HFF-Myc (cell line): ENCODE data around the gene CCDC24.

Experiments used
- DNase-seq: peaks from one replicate; pipeline ENCODE4 v3.0.0-alpha.2; 2011; ENCODE audit warnings: low read depth; ENCODE audit errors: extremely low read depth
- H3K4me3 ChIP-seq: replicated peaks from 2 replicates; pipeline ENCODE4 v1.5.1; 2011; ENCODE audit warnings: low read depth, mild to moderate bottlenecking, control low read depth, low read length
- TF ChIP-seq, protein P1 (sequence below): IDR thresholded peaks from 2 replicates; pipeline ENCODE4 v1.5.1; 2012; ENCODE audit warnings: mild to moderate bottlenecking, low read depth, low read length, control low read depth; ENCODE audit errors: missing control alignments

Gene CCDC24

DNA sequence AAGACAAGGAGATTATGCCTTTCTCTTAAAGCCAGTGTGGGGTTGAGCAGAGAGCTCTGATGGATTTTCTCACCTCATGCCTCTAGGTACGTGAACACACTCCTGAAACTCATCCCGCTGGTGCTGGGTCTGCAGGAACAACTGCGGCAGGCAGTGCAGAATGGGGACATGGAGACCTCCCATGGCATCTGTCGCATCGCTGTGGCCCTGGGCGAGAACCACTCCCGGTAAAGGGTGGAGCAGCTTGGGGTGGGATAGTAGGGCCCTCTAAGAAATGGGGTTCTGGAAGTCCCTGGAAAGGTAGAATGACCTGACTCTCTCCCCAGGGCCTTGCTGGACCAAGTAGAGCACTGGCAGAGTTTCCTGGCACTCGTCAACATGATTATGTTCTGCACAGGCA, 35.2 kb upstream of the CCDC24 start:
- TF ChIP-seq, protein P1, sequence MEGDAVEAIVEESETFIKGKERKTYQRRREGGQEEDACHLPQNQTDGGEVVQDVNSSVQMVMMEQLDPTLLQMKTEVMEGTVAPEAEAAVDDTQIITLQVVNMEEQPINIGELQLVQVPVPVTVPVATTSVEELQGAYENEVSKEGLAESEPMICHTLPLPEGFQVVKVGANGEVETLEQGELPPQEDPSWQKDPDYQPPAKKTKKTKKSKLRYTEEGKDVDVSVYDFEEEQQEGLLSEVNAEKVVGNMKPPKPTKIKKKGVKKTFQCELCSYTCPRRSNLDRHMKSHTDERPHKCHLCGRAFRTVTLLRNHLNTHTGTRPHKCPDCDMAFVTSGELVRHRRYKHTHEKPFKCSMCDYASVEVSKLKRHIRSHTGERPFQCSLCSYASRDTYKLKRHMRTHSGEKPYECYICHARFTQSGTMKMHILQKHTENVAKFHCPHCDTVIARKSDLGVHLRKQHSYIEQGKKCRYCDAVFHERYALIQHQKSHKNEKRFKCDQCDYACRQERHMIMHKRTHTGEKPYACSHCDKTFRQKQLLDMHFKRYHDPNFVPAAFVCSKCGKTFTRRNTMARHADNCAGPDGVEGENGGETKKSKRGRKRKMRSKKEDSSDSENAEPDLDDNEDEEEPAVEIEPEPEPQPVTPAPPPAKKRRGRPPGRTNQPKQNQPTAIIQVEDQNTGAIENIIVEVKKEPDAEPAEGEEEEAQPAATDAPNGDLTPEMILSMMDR = no peak
- DNase-seq = no peak

GRCh38 chr1:43957407-43958040, 33.9 kb upstream of the CCDC24 start:
- H3K4me3 ChIP-seq = no peak overlapping the region
- TF ChIP-seq, protein P1 = no peak
- DNase-seq = no peak

More for the DNA sequence above, 35.2 kb upstream of the CCDC24 start:
- H3K4me3 ChIP-seq = no peak overlapping the region

GRCh38 chr1:43958351-43959255, 32.8 kb upstream of the CCDC24 start:
- H3K4me3 ChIP-seq = no peak overlapping the region
- TF ChIP-seq, protein P1 = no peak
- DNase-seq = no peak

DNA sequence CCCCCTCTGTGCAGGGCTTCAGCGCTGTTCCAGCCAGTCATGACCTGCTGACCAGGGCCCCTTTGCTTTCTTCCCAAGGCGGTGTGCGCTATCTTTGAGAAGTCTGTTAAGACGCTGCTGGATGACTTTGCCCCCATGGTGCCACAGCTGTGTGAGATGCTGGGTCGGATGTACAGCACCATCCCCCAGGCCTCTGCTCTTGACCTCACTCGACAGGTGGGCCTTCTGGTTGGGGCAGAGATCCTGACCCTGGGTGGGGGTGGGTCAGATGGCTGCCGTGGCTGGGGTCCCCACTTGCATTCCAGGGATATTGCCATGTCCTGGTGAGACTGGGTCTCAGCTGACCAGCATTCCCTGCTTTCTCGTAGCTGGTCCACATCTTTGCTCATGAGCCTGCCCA, 30.6 kb upstream of the CCDC24 start:
- no peak overlapping the region for H3K4me3 ChIP-seq
- TF ChIP-seq, protein P1 = no peak
- no peak for DNase-seq

- H3K4me3 ChIP-seq = no peak overlapping the region
- DNase-seq = no peak
- TF ChIP-seq, protein P1 = no peak
Measured at GRCh38 chr1:43961692-43962091, 29.7 kb upstream of the CCDC24 start.

DNA sequence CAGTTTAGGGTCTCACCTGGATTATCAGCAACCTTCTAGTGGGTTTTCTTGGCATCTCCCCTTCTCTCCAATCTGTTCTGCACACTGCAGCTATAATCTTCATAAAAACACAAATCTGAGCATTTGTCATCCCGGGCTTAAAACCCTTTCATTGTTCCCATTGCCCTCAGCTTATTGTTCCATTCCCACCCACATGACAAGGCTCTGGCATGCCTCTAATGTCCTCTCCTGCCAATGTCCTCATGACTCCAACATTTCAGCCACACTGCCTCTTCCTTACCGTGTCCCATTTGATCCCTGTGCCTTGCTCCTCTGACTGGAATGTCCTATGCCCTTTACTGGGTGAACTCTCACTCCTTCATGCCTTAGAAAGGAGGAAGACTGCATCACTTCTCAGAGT, 29.1 kb upstream of the CCDC24 start:
- no peak for DNase-seq
- TF ChIP-seq, protein P1 = no peak
- H3K4me3 ChIP-seq = no peak overlapping the region
